HG03571 (cell line): Measurements from ENCODE around the gene GOLT1A.

Source experiments
- ATAC-seq: cut with Tn5 transposase; IDR thresholded peaks from one replicate; pipeline ENCODE4 v1.9.1; 2021; ENCODE audit not compliant: unreplicated experiment

Gene GOLT1A

DNA sequence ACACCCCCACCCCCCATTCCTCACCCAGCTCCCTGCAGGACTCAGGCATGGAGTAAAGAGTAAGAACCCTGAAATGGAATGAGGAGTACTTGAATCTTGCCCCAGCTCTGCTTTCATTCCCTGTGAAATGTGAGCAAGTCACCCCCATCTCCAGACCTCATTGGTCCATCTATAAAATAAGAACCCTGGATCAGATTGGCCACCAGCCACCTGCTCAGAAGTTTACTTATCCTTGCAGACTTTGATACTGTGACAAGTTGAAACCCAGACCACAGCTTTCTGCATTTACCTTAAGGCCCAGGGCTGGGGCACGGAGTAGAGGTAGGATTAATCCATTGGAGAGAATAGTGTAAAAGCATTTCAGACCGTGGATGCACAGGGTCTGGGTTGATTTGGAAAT is 19.7 kb downstream of the GOLT1A start:
- no peak for ATAC-seq

DNA sequence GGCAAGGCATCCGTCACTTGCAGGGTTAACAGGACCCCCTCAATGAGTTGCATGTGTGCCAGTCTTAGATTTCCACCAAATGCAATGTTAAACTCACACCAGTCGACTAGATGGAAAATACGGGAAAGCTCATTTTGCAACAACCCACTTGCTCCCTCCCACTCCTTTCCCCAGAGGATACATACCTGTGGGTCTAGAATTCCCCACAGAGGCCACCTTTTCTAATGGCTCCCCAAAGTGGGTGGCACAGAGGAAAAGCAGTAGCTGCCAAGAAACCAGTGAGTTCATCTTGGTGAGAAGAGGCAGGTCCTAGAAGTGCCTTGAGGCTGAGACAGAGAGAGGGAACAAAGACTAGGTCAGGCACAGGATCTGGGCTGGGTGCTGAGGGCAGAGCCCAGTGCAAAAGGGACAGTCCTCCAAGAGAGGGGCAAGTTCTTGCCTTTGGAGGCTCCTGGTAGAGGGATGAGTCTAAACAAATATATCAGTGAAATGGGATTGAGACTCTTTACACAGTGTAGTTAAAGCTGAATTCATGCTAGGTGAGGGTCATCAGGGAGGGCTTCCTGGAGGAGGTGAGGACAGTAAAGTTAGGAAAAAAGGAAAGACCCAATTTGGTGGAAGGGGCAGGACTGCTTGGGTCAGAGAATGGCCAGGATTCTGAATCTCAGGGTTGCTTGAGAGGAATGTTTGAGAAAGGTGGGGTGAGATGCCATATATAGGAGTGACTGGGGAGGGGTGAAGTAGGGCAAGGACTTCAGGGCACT is 21.0 kb downstream of the GOLT1A start:
- ATAC-seq: no peak

DNA sequence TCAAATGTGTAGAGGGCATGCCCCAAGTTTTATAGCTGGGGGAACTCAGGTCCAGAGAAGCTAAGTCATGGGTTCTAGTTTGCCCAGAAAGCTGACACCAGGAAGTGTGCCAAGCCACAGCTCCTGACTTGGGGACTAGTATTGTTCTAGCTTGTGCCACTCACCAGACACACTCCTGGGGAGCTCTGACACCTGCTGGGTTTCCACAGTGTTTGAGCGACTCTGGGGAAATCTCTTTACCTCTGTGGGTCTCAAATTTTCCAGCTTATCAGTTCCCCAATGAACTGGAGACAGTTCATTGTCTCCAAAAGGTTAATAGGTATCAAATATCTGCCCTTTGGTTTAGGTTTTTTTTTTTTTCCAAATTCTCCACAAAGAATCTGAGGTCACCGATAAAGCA is 21.7 kb downstream of the GOLT1A start:
- no peak for ATAC-seq

DNA sequence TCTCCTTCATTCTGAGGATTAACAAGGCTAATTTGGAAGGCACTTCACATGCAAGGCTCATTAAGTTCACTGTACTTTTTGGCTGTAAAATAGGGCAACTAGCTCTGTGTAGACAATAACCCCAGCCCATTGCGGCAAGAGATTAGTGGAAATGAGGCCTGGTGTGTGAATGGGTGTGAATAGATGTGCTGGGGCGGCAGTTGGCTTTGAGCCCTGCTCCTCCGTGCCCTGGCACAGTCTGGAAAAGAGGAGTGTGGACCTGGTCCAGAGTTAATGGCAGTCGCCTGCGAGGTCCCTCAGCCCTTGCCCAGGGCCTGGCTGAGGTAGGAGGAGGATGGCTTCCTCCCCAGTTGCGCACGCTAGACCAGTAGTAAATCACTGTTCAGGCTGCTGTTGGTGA is 22.3 kb downstream of the GOLT1A start:
- ATAC-seq: no peak

DNA sequence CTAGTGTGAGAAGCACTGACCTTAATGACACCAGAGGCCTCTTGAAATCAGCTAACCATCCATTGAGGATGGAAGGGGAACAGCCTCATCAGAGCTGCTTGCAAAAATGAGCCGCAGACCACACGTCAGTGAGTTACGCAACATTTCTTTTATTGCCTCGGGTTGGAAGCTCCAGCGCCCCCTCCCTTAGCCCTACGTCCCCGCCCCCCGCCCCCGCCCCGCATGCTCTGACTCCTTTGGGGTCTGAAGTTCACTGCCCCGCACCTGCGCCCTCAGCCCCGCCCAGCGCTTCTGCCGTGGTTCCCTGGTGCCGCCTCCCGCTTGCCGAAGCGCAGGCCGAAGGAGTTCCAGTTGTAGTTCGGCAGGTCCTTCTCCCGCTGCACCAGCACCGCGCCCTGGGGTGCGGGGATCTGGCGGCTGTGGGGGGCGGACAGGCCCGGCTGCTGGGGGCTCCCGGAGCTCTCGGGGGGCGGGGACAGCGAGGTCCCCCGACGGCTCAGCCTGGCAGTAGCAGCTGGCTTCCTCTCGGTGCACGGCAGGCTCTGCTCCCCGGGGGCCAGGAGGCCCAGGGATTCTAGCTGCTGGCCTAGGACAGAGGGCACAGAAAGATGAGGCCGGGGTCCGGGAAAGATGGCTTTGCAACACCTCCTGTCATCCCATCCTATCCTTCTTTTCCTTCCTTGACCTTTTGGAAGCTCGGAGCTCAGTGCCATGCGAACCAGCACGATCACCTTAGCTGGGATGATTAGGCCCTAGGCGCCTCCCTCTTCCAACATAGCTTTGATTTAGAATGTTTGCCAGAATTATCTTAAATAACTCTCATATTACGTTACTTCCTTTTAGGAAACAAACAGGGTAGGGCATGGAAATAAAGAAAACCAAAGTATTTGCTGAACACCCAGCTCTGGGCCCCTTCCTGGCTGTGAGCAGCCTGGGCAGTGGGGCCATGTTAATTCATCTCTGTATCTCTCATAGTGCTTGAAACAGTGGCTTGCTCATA is 23.3 kb downstream of the GOLT1A start:
- ATAC-seq: no peak

DNA sequence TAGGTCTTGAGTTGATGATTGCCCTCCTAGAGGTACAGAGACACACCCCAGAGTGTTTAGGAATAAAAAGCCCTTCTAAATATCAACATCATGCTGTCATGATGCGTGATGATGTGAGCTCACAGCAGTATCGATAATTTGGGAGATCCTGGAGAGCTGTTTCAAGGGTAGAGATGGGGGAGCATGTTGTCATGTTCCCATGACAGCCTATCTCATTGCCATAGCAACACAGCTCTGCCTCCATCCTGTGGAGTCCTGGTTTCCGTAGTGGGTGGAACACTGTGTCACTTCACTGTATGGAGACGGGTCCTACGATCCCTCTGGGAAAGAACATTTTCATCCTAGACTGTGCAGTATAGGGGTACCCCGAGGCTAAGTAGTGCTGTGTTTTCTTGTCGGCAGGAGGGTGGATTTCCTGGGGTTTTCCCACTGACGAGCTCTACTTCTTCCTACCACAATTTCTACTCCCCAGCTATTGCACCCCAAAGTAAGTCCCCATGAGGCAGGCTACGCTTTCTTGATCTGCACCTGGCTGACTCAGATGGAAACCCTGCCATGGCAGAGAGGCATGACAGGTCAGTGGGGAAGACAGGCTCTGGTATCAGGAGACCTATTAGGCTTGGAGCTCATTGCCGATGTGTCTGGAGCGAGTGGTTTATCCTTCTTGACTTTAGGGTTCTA is 24.7 kb downstream of the GOLT1A start:
- ATAC-seq: no peak

DNA sequence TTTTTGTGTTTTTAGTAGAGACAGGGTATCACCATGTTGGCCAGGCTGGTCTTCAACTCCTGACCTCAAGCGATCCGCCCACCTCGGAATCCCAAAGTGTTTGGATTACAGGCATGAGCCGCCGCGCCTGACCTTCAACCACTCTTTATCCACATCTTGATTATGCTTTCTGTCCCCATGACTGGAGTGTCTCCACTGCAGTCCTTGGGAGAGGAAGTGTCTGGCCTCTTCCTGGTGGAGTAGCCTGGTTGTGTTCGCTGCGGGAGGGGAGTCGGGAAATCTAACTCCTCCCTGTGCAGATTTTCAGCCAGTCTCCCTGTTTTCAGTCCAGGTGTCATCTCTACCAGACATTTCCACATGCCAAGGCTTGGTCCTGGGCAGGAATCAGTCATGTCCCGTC is 27.2 kb downstream of the GOLT1A start:
- ATAC-seq: no peak

DNA sequence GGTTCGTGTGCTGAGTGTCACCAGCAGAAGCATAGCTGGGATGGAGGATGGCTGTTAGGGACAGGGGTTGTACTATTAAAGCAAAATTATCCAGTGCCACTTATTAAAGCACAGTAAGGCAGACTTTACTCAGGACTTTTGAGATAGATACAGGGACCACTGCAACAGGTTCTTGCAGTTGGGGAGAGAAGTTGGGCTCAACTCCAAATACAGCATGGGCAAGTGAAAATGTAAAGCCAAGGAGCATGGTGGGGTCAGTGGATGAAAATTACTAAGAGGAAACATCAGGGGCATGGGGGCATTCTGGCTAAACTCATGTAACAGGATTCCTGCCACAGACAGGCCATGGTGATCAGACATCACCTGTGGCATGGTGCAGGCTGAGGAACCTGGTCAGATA is 32.7 kb downstream of the GOLT1A start:
- no peak for ATAC-seq

DNA sequence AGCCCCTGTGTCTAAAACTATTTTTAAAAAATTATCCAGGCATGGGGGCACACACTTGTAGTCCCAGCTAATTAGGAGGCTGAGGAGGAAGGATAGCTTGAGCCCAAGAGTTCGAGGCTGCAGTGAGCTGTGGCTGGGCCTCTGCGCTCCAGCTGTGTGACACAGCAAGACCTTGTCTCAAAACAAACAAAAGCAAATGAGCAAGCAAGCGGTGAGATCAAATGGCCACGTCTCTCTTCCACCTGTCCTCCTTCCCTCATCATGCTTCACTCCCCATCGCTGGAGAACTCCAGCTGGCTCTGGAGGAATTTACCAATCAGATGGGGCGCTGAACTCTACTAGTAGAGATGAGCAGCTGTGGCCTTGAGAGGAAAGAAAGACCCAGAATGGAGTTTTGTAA is 33.7 kb downstream of the GOLT1A start:
- no peak for ATAC-seq

DNA sequence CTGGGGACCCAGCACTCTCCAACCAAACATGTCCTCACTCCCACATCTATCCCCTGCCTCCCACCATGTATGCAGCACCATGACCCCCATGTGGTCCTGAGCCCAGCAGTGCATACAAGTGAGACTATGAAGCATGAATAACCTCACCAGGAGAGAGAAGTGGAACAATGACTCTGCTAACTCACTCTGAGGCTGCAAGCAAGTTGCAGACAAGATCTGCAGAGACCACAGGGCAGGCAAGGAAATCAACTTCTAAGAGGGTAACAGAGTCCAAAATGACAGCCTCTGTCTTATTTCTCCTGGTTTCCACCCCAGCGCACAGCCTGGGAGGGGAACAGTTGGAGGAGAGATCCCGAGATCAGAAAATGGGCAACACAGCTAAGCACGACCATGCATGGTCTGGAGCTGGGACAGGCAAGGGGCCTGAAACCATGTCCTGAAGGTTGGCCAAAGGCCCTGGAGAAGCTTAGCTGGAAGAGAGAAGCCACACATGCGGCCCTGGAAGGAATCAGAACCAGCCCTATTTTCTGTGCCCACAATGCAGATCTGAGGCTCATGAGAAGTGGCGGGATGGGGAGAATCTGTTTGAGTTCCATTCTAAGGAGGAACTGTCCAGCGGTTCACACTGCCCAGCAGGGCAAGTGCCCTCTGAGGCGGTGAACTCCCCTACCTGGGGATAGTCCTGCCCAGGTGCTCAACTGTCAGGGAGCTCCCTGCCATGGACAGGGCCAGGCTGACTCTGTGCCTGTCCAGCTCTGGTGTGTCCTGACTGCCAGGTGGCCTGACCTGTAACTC is 35.1 kb downstream of the GOLT1A start:
- ATAC-seq: no peak

DNA sequence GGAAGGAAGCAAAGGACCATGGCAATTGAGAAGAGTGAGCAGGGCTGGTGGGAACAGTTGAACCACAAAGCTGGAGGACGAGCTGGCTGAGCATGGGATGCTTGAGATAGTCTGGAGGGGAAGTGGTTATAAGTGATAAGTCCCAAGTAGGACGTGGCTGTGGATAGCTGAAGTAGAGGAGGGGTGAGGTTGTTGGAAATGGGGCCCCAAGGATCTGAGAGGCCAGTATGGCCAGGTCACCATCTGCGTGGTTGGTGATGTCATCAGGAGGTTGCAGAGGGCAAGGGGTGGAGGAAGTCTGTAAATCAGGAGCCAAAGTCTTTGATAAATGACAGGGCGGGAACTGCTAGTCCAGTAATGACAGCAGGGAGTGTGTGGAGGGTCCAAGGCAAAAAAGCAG is 36.7 kb downstream of the GOLT1A start:
- ATAC-seq: no peak

DNA sequence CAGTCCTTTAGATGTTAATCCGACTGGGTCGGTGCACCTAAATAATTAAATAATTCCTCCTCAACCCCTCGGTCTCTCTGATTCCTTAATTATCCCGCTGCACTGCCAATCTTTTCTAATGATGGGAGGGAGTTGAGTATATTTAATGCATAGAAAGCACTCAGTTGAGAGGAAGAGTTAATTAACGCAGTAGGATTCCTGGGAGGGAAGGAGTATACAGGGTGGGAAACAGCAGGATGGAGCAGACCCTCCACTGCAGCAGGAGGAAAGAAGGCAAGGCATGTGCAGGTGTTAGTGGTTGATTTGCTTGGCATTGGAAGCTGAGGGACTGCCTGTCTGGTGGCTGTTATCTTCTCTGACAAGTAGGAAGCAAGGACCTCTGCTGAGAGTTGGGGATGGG is 37.7 kb downstream of the GOLT1A start:
- no peak for ATAC-seq

DNA sequence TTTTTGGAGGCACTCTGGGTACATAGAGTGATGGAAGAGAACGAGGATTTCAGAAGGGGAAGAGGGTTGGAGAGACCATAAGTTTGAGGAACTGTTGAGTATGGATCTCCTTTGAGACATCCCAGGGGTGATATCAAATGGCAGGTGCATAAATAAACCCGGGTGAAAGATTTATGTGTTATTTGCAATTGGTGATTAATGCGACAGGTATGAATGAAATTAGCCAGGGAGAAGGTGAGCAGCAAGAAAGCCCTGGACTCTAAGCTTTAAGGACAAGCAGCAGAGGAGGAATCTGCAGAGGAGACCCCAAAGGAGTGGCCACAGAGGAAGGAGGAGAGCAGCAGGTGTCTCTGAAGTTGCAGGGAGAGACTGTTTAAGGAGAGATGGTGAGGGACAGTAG is 38.8 kb downstream of the GOLT1A start:
- no peak for ATAC-seq

DNA sequence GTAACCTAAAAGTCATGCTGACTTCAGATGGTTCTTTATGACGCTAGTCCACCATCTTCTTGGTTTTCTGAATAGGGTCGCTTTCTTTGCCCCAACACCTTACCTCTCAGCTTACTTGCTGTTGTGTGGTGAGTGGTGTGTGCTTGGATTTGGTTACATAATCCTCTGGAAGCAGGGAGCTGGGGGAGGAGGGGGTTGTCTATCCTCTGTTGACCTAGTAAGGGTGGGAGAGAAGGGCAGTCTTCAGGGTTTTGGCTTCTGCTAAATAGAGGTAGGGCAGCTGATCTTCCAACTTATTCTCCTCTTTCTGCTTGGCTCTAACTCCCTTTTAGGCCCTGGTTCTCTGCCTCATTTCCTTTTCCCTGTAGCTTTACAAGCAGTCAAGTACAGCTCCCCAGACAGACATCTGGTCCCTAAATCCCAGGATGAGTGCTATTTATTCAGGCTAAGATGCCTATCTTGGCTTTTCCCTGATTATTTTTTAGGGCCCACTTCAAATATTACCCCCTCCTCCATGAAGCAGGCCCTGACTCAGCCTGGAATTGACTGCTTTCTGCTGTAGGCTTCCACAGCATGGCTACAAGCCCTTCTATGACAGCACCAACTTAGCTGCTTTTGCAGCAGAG is 41.3 kb downstream of the GOLT1A start:
- ATAC-seq: no peak

DNA sequence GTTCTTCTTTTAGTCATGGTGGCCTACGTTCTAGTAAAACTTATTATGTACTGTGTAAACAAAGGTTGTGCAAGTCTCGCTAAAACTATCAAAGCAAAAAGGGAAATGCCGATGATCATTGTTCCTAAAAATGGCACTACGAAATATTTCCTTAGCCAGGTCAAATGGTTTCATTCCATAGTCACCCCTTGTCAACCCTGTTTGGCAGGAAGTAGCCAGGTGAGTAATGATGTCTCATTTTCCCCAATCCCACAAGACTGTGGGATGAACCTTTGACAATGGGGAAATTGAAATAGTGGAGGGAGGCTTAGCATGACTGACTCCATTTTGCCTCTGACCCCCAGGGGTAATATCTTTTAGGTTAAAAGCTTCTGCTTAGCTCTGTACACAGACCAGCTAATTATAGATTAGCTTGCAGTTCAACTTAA is 42.0 kb downstream of the GOLT1A start:
- no peak for ATAC-seq

DNA sequence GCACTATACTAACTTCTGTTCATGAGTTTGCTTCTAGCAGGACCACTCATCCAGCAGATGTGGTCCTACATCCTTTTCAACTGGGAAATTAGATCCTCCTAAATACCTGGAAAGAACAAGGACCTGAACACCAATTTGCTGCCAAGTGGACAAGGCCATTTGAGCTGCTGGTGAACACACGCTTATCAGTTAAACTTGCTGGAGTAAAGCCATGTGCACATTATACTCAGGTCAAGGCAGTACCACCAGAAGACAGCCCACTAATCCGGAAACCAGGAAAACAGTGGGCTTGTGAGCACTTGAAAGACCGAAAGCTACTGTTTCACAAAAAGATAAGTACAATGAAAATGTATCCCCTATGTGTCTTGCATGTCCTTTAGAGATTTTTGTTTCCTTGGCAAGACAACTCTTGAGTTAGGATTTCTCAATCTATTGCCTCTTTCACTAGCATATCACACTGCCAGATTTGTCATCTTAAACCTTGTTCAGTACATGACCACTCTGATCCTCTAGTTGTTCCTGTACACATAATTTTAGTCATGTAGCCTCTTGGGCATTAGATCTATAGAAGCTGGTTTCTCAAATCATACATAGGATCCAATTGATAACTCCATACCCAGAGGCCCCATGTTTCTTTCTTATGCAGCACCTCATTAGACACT is 43.2 kb downstream of the GOLT1A start:
- no peak for ATAC-seq

DNA sequence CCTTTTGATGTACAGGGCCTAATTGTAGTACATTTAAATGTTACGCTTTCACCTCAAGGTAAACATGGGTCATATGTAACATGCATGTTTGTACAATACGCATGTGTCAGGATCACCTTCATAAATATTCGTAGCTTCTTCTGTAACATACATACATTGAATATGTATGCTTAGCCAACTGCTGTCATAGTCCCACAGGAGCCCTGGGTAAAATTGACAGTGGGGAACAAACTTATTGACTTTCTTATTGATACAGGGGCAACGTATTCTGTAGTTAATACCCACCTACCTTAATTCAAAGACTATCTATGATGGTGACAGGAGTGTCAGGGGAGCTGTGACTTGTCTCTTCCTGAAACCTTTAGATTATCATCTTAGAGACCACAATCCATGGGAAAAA is 43.9 kb downstream of the GOLT1A start:
- ATAC-seq: no peak

DNA sequence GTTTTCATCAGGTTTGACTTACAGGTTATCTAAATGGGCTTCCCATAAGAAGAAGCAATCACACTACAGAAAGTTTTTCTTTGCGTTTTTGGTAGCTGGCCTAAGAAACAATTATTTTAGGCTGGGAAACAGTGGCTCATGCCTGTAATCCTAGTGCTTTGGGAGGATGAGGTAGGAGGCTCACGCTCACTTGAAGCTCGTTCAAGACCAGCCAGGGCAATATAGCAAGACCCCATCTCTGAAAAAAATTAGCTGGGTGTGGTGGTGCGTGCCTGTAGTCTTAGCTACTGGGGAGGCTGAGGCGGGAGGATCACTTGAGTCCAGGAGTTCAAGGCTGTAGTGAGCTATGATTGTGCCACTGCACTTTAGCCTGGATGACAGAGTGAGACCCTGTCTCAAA is 46.1 kb downstream of the GOLT1A start:
- ATAC-seq: no peak

DNA sequence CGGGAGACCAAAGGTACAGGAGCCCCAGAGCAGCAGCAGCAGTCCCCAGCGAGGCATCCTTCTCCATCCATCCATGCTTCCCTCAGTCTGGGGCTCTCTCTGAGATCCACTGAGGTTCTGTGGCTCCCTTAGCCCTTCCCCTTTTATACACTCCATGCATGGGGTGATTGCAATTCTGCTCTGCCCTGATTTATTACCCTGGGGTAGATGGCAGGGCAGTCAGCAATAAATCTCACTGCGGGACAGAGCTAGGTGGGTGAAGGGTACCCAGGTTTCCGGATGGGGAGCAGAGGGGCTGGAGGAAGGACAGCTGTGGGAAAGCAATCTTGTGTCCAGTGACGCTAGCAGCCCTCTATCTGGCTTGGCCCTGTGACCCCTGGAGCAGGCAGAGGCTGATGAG is 47.6 kb downstream of the GOLT1A start, which contains the start of gene REN:
TSS of gene REN (minus strand) at position 119 of the 400 bp plus-strand sequence. CDS start at position 75, 44 bp downstream.
- no peak for ATAC-seq
